ENCODE data around the gene OR2G6.
"Not testable (repeated sequence)": the region's sequence is repeated elsewhere in the genome, so short reads cannot be mapped to it uniquely, and the experiment has no call there.

The OR2G6 gene

GRCh38 chr1:248507773-248508172 is at the start of gene OR2G6:
Gene OR2G6 (plus strand): TSS chr1:248508073. CDS start chr1:248521647, 13,574 bp downstream.
- not testable (repeated sequence) for H3K4me3 ChIP-seq (replicated peaks in 1 of 2; ENCODE audit: low read depth in 2 of 2, low read length in 2 of 2); DNase-seq (ENCODE audit: low read depth in 2 of 2)

GRCh38 chr1:248459117-248459516 is 48.8 kb upstream of the OR2G6 start:
- DNase-seq (ENCODE audit: low read depth in 2 of 2) = not testable (repeated sequence)

GRCh38 chr1:248471154-248471553 is 36.7 kb upstream of the OR2G6 start:
- no peak for DNase-seq (ENCODE audit: low read depth in 2 of 2)
- H3K4me3 ChIP-seq (replicated peaks in 1 of 2; ENCODE audit: low read depth in 2 of 2, low read length in 2 of 2) = no peak overlapping the region
- no peak for TF ChIP-seq CTCF (IDR thresholded peaks at IDR 0.05; ENCODE audit: low read depth, low read length)

More at GRCh38 chr1:248459117-248459516, 48.8 kb upstream of the OR2G6 start:
- not testable (repeated sequence) for H3K4me3 ChIP-seq (replicated peaks in 1 of 2; ENCODE audit: low read depth in 2 of 2, low read length in 2 of 2)

GRCh38 chr1:248472111-248472510 is 35.8 kb upstream of the OR2G6 start:
- H3K4me3 ChIP-seq (replicated peaks in 1 of 2; ENCODE audit: low read depth in 2 of 2, low read length in 2 of 2); DNase-seq (ENCODE audit: low read depth in 2 of 2): not testable (repeated sequence)

GRCh38 chr1:248473051-248473450 is 34.8 kb upstream of the OR2G6 start, which contains the start of gene OR2T3:
Gene OR2T3 (plus strand): TSS chr1:248473351. CDS start chr1:248473351, 0 bp downstream.
- DNase-seq (ENCODE audit: low read depth in 2 of 2); H3K4me3 ChIP-seq (replicated peaks in 1 of 2; ENCODE audit: low read depth in 2 of 2, low read length in 2 of 2): not testable (repeated sequence)

GRCh38 chr1:248475660-248476059 is 32.2 kb upstream of the OR2G6 start:
- H3K4me3 ChIP-seq (replicated peaks in 1 of 2; ENCODE audit: low read depth in 2 of 2, low read length in 2 of 2); DNase-seq (ENCODE audit: low read depth in 2 of 2): not testable (repeated sequence)

- not testable (repeated sequence) for H3K4me3 ChIP-seq (replicated peaks in 1 of 2; ENCODE audit: low read depth in 2 of 2, low read length in 2 of 2); DNase-seq (ENCODE audit: low read depth in 2 of 2)
These were observed 25.9 kb upstream of the OR2G6 start for GRCh38 chr1:248481686-248482579.

GRCh38 chr1:248488289-248488688 is 19.6 kb upstream of the OR2G6 start, which contains the start of gene OR2T5:
Gene OR2T5 (plus strand): TSS chr1:248488589. CDS start chr1:248488589, 0 bp downstream.
- not testable (repeated sequence) for DNase-seq (ENCODE audit: low read depth in 2 of 2); H3K4me3 ChIP-seq (replicated peaks in 1 of 2; ENCODE audit: low read depth in 2 of 2, low read length in 2 of 2)

- not testable (repeated sequence) for H3K4me3 ChIP-seq (replicated peaks in 1 of 2; ENCODE audit: low read depth in 2 of 2, low read length in 2 of 2); DNase-seq (ENCODE audit: low read depth in 2 of 2)
These were observed 11.2 kb upstream of the OR2G6 start for GRCh38 chr1:248496661-248497060.

GRCh38 chr1:248500305-248501035 is 7.4 kb upstream of the OR2G6 start:
- H3K4me3 ChIP-seq (replicated peaks in 1 of 2; ENCODE audit: low read depth in 2 of 2, low read length in 2 of 2); DNase-seq (ENCODE audit: low read depth in 2 of 2): not testable (repeated sequence)

- DNase-seq (ENCODE audit: low read depth in 2 of 2); H3K4me3 ChIP-seq (replicated peaks in 1 of 2; ENCODE audit: low read depth in 2 of 2, low read length in 2 of 2): not testable (repeated sequence)
These were observed 2.3 kb downstream of the OR2G6 start for GRCh38 chr1:248510217-248510616.

GRCh38 chr1:248521856-248522255 is 14.0 kb downstream of the OR2G6 start:
- H3K4me3 ChIP-seq (replicated peaks in 1 of 2; ENCODE audit: low read depth in 2 of 2, low read length in 2 of 2) = no peak overlapping the region
- DNase-seq (ENCODE audit: low read depth in 2 of 2) = no peak
- no peak for TF ChIP-seq CTCF (IDR thresholded peaks at IDR 0.05; ENCODE audit: low read depth, low read length)

GRCh38 chr1:248537449-248537848 is 29.6 kb downstream of the OR2G6 start:
- DNase-seq (ENCODE audit: low read depth in 2 of 2) = not testable (repeated sequence)

GRCh38 chr1:248547383-248547782 is 39.5 kb downstream of the OR2G6 start:
- not testable (repeated sequence) for DNase-seq (ENCODE audit: low read depth in 2 of 2); H3K4me3 ChIP-seq (replicated peaks in 1 of 2; ENCODE audit: low read depth in 2 of 2, low read length in 2 of 2)

More at GRCh38 chr1:248537449-248537848, 29.6 kb downstream of the OR2G6 start:
- H3K4me3 ChIP-seq (replicated peaks in 1 of 2; ENCODE audit: low read depth in 2 of 2, low read length in 2 of 2) = not testable (repeated sequence)

GRCh38 chr1:248551027-248551426 is 43.2 kb downstream of the OR2G6 start:
- H3K4me3 ChIP-seq (replicated peaks in 1 of 2; ENCODE audit: low read depth in 2 of 2, low read length in 2 of 2); DNase-seq (ENCODE audit: low read depth in 2 of 2): not testable (repeated sequence)

- H3K4me3 ChIP-seq (replicated peaks in 1 of 2; ENCODE audit: low read depth in 2 of 2, low read length in 2 of 2); DNase-seq (ENCODE audit: low read depth in 2 of 2): not testable (repeated sequence)
These were observed 54.8 kb downstream of the OR2G6 start, which contains the start of gene OR2T29 for GRCh38 chr1:248562672-248563071. Gene OR2T29 (minus strand): TSS chr1:248562772. CDS start chr1:248559491, 3,281 bp downstream.
